ENCODE measurements around the gene TCP10L. TPM values are rescaled to one million over a fixed set of nuclear protein-coding genes. Genes with fewer than 3 reads are reported as not detected.

TCP10L gene
- total RNA-seq, 1 donor from 2014 or later, result 0.34 TPM

- no peak overlapping the region for H3K9ac ChIP-seq (ENCODE audit: low read length)
- H3K27me3 Mint-ChIP-seq (ENCODE audit: low read depth, unreplicated experiment), result no peaks in the 10 kb centered on the region
- peaks cover 6% of the 10 kb centered on the region for H3K4me1 Mint-ChIP-seq (ENCODE audit: low read depth, unreplicated experiment)
- no peak overlapping the region for H3K4me3 Mint-ChIP-seq (ENCODE audit: unreplicated experiment)
- no peak overlapping the region for H2AFZ ChIP-seq (ENCODE audit: low read depth, low read length)
- H3K36me3 Mint-ChIP-seq (ENCODE audit: low read depth, unreplicated experiment), result no peaks in the 10 kb centered on the region
- FAIRE-seq, result no peak
- no peaks in the 10 kb centered on the region for H3K9me3 Mint-ChIP-seq (ENCODE audit: unreplicated experiment)
- no peaks in the 10 kb centered on the region for H3K27me3 ChIP-seq (ENCODE audit: insufficient read depth, low read length)
- no peaks in the 10 kb centered on the region for H3K9me3 ChIP-seq (ENCODE audit: insufficient read depth, low read depth, low read length)
- no peak for TF ChIP-seq EZH2 (IDR thresholded peaks at IDR 0.05; ENCODE audit: insufficient read depth, low read length)
- TF ChIP-seq, protein P1, sequence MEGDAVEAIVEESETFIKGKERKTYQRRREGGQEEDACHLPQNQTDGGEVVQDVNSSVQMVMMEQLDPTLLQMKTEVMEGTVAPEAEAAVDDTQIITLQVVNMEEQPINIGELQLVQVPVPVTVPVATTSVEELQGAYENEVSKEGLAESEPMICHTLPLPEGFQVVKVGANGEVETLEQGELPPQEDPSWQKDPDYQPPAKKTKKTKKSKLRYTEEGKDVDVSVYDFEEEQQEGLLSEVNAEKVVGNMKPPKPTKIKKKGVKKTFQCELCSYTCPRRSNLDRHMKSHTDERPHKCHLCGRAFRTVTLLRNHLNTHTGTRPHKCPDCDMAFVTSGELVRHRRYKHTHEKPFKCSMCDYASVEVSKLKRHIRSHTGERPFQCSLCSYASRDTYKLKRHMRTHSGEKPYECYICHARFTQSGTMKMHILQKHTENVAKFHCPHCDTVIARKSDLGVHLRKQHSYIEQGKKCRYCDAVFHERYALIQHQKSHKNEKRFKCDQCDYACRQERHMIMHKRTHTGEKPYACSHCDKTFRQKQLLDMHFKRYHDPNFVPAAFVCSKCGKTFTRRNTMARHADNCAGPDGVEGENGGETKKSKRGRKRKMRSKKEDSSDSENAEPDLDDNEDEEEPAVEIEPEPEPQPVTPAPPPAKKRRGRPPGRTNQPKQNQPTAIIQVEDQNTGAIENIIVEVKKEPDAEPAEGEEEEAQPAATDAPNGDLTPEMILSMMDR (IDR thresholded peaks at IDR 0.05; ENCODE audit: insufficient read depth, low read depth, low read length), result no peak
- peaks cover 4% of the 10 kb centered on the region for H3K4me1 ChIP-seq (ENCODE audit: insufficient read depth, low read length)
- H3K27ac Mint-ChIP-seq (ENCODE audit: unreplicated experiment), result no peak overlapping the region
- H3K27ac ChIP-seq (ENCODE audit: low read depth, low read length), result no peak overlapping the region
- no peak overlapping the region for H3K4me3 ChIP-seq (ENCODE audit: insufficient read depth, low read depth, low read length)
- no peaks in the 10 kb centered on the region for H3K79me2 ChIP-seq (ENCODE audit: insufficient read depth, low read length)
- H4K20me1 ChIP-seq (ENCODE audit: insufficient read depth, low read length), result no peaks in the 10 kb centered on the region
- no peak for DNase-seq (ENCODE audit: low read depth)
- no peak overlapping the region for H3K4me2 ChIP-seq (ENCODE audit: low read length)
- no peaks in the 10 kb centered on the region for H3K36me3 ChIP-seq (ENCODE audit: insufficient read depth, low read length)
Observed at GRCh38 chr21:32548978-32549377, 36.3 kb downstream of the TCP10L start.

DNA sequence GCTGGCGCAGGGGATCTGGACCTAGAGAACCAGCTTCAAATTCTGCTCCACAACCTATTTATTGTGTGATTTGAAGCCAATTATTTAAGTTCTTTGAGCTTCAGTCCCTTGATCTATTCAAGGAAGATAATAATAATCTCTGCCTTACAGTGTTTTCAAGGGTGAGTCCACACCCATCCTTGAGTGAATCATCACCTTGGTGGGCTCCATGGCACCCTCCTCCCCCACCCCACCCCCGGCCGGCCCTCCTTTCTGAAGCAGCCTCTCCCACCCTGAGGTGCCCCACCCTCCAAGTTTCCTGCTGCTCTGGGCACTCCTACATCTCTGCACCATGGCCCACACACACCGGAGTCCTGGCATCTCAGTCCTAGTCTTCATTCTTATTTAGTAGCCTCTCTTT is 38.3 kb downstream of the TCP10L start:
- no peak overlapping the region for H3K27ac Mint-ChIP-seq (ENCODE audit: unreplicated experiment)
- no peaks in the 10 kb centered on the region for H3K27me3 Mint-ChIP-seq (ENCODE audit: low read depth, unreplicated experiment)
- FAIRE-seq, result no peak
- H3K4me3 ChIP-seq (ENCODE audit: insufficient read depth, low read depth, low read length), result no peak overlapping the region
- H3K9me3 ChIP-seq (ENCODE audit: insufficient read depth, low read depth, low read length), result no peaks in the 10 kb centered on the region
- no peak overlapping the region for H3K4me3 Mint-ChIP-seq (ENCODE audit: unreplicated experiment)
- peaks cover 4% of the 10 kb centered on the region for H3K4me1 Mint-ChIP-seq (ENCODE audit: low read depth, unreplicated experiment)
- H3K27ac ChIP-seq (ENCODE audit: low read depth, low read length), result no peak overlapping the region
- H3K36me3 ChIP-seq (ENCODE audit: insufficient read depth, low read length), result no peaks in the 10 kb centered on the region
- H4K20me1 ChIP-seq (ENCODE audit: insufficient read depth, low read length), result no peaks in the 10 kb centered on the region
- peaks cover 4% of the 10 kb centered on the region for H3K4me1 ChIP-seq (ENCODE audit: insufficient read depth, low read length)
- no peak overlapping the region for H3K4me2 ChIP-seq (ENCODE audit: low read length)
- H3K27me3 ChIP-seq (ENCODE audit: insufficient read depth, low read length), result no peaks in the 10 kb centered on the region
- no peaks in the 10 kb centered on the region for H3K79me2 ChIP-seq (ENCODE audit: insufficient read depth, low read length)
- DNase-seq (ENCODE audit: low read depth), result no peak
- TF ChIP-seq EZH2 (IDR thresholded peaks at IDR 0.05; ENCODE audit: insufficient read depth, low read length), result no peak
- TF ChIP-seq, protein P1 (IDR thresholded peaks at IDR 0.05; ENCODE audit: insufficient read depth, low read depth, low read length), result no peak
- no peaks in the 10 kb centered on the region for H3K9me3 Mint-ChIP-seq (ENCODE audit: unreplicated experiment)
- no peaks in the 10 kb centered on the region for H3K36me3 Mint-ChIP-seq (ENCODE audit: low read depth, unreplicated experiment)
- H2AFZ ChIP-seq (ENCODE audit: low read depth, low read length), result no peak overlapping the region
- H3K9ac ChIP-seq (ENCODE audit: low read length), result no peak overlapping the region

- Mint-ChIP-seq H3K27me3 (ENCODE audit: low read depth, unreplicated experiment) (no peaks in the 10 kb centered on the region), H3K27ac (ENCODE audit: unreplicated experiment) (no peak overlapping the region), H3K4me3 (ENCODE audit: unreplicated experiment) (no peak overlapping the region), H3K36me3 (ENCODE audit: low read depth, unreplicated experiment) (no peaks in the 10 kb centered on the region), H3K9me3 (ENCODE audit: unreplicated experiment) (no peaks in the 10 kb centered on the region), H3K4me1 (ENCODE audit: low read depth, unreplicated experiment) (peaks cover 4% of the 10 kb centered on the region)
- no peaks in the 10 kb centered on the region for H3K36me3 ChIP-seq (ENCODE audit: insufficient read depth, low read length)
- peak overlapping the region; percentile 29 for H2AFZ ChIP-seq (ENCODE audit: low read depth, low read length)
- peak; percentile 34 for FAIRE-seq
- H3K79me2 ChIP-seq (ENCODE audit: insufficient read depth, low read length), result no peaks in the 10 kb centered on the region
- no peak overlapping the region for H3K4me3 ChIP-seq (ENCODE audit: insufficient read depth, low read depth, low read length)
- H3K9ac ChIP-seq (ENCODE audit: low read length), result no peak overlapping the region
- H3K9me3 ChIP-seq (ENCODE audit: insufficient read depth, low read depth, low read length), result no peaks in the 10 kb centered on the region
- H3K4me1 ChIP-seq (ENCODE audit: insufficient read depth, low read length), result peaks cover 4% of the 10 kb centered on the region
- peak; percentile 49 for DNase-seq (ENCODE audit: low read depth)
- no peaks in the 10 kb centered on the region for H3K27me3 ChIP-seq (ENCODE audit: insufficient read depth, low read length)
- TF ChIP-seq EZH2 (IDR thresholded peaks at IDR 0.05; ENCODE audit: insufficient read depth, low read length), result no peak
- TF ChIP-seq, protein P1 (IDR thresholded peaks at IDR 0.05; ENCODE audit: insufficient read depth, low read depth, low read length), result no peak
- H3K27ac ChIP-seq (ENCODE audit: low read depth, low read length), result no peak overlapping the region
- H4K20me1 ChIP-seq (ENCODE audit: insufficient read depth, low read length), result no peaks in the 10 kb centered on the region
- peak overlapping the region; percentile 64 for H3K4me2 ChIP-seq (ENCODE audit: low read length)
Observed at GRCh38 chr21:32545948-32546441, 39.3 kb downstream of the TCP10L start.
